ENCODE results near the gene CARM1.
"Not testable (repeated sequence)": the region's sequence is repeated elsewhere in the genome, so short reads cannot be mapped to it uniquely, and the experiment has no call there.

Gene CARM1

DNA sequence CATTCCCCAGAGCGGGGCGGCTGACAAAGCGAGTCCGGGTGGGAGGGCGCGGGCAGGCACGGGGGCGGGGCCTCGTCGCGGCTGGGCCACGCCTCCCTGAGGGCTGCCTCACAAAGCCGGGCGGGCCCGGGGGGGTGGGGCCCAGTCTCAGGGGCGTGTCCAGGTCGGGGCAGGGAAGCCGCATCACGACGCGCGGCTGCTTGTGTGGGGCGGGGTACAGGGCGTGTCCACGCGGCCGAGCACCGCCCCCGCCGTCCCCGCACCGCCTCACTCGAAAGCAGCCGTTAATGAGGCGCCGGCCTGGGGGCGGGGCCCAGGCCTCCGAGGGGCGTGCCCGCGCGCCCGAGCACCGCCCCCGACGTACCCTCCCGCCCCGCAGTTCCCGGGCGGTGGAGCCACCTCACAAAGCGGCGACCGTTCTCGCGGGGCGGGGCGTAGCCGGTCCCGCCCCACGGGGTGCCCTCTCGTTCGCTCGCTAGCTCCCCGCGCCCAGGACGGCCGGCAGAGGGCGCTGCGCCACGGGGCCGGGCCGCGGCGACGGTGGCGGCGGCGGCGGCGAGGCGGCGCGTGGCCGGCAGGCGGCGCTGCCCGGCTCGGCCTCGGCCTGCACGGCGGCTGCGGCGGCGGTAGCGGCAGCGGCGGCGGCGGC lies at the start of gene CARM1:
CARM1 (plus strand) TSS at position 599 of the 649 bp plus-strand sequence. CDS start 150 bp downstream, outside the sequence.
- DNase-seq: peak; percentile 99

- no peak for DNase-seq
These were observed 47.7 kb upstream of the CARM1 start for GRCh38 chr19:10823690-10824089.

- no peak for DNase-seq
These were observed 45.1 kb upstream of the CARM1 start for GRCh38 chr19:10826231-10826630.

DNA sequence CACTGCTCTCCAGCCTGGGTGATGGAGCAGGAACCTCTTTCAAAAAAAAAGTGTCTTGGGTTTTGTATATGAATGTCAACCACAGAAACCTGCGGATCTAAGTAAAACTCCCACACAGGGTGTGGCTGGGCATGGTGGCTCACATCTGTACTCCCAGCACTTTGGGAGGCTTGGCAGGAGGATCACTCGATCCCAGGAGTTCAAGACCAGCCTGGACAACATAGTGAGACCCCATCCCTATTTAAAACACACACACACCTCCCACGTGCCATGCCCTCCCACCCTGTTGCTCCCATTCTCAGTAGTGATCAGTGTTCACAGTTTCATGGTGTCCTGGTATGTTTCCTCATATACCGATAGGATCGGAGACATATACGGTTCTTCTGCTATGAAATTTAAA lies 44.5 kb upstream of the CARM1 start:
- DNase-seq: no peak

GRCh38 chr19:10828981-10829821 lies 42.2 kb upstream of the CARM1 start:
- no peak for DNase-seq

DNA sequence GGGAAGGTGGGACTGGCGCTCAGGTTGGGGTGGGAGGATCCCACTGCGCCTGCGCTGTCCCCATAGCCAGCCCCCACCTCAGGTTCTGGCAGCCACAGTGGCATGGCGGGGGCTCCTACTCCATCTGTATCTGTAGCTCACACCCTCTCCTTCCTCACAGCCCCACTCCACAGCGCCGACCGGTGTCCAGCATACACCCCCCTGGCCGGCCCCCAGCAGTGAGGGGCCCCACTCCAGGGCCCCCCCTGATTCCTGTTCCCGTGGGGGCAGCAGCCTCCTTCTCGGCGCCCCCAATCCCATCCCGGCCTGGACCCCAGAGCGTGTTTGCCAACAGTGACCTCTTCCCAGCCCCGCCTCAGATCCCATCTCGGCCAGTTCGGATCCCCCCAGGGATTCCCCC lies 41.4 kb upstream of the CARM1 start:
- no peak for DNase-seq

- no peak for DNase-seq
These were observed 41.0 kb upstream of the CARM1 start for GRCh38 chr19:10830370-10830769.

- DNase-seq: no peak
These were observed 40.2 kb upstream of the CARM1 start for GRCh38 chr19:10830931-10831779.

DNA sequence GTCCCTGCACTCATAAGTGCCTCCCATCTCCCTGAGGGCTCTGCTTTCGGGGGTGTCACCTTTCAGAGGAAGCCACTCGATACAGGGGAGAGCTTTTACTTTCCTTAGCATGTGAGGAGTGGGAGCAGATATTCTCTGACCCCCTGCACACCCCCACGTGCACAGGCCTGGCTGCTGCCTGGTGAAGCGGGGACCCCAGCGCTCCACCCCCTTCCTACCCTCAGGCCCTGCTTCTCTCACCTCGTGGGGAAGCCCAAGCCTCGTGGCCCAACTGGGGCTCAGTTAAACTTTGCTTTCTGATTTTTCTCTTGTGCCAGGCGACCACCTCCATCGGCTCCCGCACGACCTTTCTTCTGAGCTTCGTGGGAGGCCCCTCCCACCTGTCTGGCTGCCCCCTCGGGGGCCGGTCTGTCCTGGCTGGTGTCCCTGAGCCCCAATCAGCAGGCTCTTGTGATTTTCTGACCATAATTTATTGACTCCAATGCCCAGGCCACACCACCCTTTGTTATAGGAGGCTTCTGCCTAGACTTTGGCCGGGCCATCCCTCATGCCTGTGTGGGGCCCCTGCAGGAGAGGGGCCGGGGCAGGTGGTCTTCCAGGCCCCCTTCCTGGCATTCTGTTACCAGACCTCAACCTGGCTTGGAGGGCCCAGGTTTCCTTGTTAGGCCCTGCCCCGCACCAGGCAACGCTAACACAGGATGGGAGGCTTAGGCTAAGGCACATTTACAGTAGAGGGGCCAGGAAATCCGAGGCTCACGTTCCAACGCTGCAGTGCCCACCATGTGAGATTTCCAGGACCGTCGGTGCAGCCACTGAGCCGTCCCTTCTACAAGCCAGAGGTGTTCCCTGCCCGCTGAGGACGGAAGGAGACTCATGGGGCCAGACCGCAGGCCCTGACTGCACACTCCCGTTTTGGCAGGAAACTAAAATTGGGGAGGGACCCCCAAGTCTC lies 39.1 kb upstream of the CARM1 start:
- no peak for DNase-seq

DNA sequence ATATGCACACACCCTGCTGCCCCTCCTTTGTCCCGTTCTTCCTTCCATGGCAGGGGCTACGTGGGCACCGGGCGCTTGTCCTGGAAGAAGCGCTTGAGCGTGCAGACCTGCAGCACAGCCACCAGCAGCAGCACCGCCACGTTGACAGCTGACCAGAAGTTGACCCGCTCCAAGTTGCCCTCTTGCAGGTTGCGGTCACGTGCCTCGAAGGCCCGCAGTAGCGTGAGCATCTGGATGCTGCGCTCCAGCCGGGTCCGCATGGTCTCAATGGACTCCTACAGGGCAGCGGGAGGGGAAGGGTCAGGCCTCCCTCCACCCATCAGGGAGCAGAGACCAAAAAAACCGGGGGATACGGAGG lies 38.4 kb upstream of the CARM1 start:
- DNase-seq: no peak

- DNase-seq: no peak
These were observed 36.1 kb upstream of the CARM1 start for GRCh38 chr19:10835089-10835753.

GRCh38 chr19:10835754-10836478 lies 35.4 kb upstream of the CARM1 start, which contains the start of gene TMED1:
TSS of gene TMED1 (minus strand) at chr19:10836212. CDS start at chr19:10836191, 21 bp downstream.
- peak; percentile 99 for DNase-seq

DNA sequence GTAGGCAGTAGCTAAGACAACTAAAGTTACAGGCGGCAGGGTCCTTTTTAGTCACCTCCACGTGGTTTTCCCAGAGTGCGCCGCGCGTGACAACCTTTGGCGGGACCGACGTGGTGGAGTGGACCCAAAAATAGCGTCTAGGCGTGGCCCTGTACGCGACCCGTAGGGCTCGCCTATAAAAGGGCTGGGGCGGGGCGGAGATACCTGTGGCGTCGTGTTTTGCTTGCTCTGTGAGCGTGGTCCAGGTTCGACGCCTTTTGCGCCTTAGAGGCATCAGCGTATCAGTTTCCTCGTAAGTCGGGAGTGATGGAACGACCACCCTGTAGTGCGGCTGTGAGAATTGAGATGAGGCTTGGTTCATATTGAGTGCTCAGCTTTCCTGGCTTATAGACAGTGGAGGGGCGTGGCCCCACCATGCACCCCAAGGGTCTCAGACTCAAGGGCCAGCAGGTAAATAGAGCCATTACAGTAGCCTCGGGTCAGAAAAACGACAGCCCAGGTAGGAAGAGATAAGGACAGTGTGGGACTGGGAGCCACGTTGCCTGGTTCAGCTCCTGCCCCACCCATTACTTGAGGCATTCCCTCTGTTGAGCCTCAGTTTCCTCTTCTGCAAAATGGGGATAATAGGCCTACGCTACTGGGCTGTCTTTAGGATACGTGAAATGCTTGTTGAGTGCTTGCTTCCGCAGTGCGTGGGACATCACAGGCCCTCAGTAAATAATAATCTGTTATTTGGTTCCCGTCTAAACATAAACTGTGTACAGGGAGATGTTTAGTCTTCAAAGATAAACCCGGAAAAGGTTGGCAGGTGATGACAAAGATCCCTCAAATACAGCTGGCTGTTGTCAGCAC lies 34.6 kb upstream of the CARM1 start:
- DNase-seq: peak; percentile 93

- not testable (repeated sequence) for DNase-seq
These were observed 33.7 kb upstream of the CARM1 start for GRCh38 chr19:10837649-10838048.

DNA sequence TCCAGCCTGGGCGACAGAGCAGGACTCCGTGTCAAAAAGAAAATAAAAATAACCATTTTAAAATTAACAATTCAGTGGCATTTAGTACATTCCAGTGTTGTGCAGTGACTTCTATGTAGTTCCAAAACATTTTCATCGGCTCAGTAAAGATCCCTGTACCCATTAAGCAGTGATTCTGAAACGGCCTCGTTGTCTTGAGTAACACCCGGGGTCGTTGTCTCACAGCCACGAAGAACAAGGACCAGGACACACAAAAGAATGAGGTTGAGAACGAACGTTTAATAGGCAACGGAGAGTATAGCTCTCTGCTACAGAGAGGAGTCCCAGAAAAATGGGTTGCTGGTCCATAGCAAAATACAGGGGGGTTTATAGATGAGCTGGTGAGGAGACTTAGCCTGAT lies 33.0 kb upstream of the CARM1 start:
- no peak for DNase-seq

DNA sequence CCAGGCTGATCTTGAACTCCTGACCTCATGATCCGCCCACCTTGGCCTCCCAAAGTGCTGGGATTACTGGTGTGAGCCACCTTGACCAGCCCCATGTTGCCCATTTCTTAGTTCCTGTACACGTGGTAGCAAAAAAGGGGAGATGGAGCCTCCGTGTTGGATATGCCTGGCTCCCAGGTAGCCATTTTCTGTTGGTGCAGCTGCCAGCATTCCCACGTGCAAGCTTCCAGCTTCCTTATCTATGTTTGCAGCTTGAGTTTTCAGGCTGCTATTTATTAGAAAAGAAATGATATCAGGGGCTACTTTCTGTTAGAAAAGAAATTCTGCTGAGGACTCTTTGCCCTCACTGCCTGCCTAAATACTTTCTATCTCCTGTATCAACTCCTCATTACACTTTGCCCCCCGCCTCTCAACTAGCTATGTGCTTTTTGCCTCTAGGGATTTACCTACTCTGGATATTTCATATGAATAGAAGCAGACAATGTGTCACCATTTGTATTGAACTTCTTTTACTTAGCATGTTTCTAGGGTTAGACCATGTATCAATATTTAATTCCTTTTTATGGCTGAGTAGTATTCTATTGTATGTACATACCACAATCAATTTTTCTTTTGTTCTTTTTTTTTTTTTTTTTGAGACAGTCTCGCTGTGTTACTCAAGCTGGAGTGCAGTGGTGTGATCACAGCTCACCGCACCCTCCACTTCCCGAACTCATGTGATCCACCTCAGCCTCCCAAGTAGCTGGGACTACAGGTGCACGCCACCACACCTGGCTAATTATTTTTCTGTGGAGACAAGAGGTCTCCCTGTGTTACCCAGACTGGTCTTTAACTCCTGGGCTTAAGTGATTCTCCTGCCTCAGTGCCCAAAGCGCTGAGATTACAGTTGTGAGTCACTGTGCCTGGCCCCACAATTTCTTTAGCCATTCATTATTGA lies 32.0 kb upstream of the CARM1 start:
- no peak for DNase-seq

- DNase-seq: no peak
These were observed 28.6 kb upstream of the CARM1 start for GRCh38 chr19:10842788-10843187.

GRCh38 chr19:10846500-10847202 lies 24.7 kb upstream of the CARM1 start:
- DNase-seq: no peak
